Ureter (tissue), 1 donor: ENCODE data around the gene C1RL. TPM values are rescaled to one million over a fixed set of nuclear protein-coding genes. Genes with fewer than 3 reads are reported as not detected.
"Not testable (repeated sequence)": the region's sequence is repeated elsewhere in the genome, so short reads cannot be mapped to it uniquely, and the experiment has no call there.

Experiments
- DNase-seq: peaks from one replicate; pipeline ENCODE4 v3.0.0-alpha.2; 2020; ENCODE audit warnings: low spot score
- total RNA-seq: library from RNA; stranded (reverse); gene quantifications from one replicate; pipeline ENCODE4 v1.2.4, GENCODE V29; 2023
- donor health status: DM: yes; HTN: yes; CAD: no.

The C1RL gene
- total RNA-seq, 1 donor from 2014 or later, result 110 TPM

DNA sequence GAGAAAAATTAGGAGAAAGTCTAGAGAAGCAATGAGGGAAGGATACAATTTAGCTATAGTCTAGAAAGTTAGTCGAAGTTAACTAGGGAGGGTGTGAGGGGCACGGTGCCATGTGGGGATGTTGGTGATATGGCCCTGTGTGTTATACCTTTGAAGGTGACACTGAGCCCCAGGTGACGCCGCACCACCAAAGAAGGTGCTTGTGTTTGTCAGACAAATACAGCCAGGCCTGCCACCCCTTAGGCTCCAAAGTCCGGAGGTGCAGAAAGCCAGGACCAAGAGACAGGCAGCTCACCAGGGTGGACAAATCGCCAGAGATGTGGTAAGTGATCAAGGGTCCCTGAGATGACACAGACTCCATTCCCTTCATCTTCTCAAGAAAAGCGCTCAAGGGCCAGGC lies 47.4 kb downstream of the C1RL start:
- DNase-seq, result no peak

GRCh38 chr12:7061138-7061537 lies 47.9 kb downstream of the C1RL start:
- DNase-seq, result no peak

DNA sequence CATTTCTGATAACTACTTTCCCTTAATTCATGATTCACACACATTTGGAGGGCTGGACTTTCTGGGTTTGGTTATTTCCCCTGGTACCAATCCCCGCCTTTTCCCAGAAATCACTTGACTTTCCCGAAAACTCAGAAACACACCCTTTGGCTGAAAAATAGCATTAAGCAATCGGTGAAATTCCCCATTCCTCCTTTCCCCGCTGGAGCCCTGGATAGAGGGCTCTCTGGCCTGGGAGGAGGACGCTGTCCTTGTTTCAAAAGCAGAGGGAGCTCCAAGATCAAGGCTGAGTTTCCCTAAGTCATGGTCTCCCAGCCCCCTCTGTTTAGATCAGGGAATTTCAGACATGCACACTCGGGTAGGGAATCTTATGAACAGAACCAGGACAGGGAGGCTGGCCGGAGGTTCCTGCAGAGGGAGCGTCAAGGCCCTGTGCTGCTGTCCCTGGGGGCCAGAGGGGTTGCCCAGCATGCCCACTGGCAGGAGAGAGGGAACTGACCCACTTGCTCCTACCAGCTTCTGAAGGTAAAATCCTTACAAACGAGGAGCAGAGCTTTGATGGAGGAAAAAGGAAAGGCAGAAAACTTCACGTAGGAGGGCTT lies 48.6 kb downstream of the C1RL start, which contains the start of gene C1S:
C1S (plus strand) TSS at position 366 of the 602 bp plus-strand sequence. CDS start 1,195 bp downstream, outside the sequence.
- peak; percentile 85 for DNase-seq

DNA sequence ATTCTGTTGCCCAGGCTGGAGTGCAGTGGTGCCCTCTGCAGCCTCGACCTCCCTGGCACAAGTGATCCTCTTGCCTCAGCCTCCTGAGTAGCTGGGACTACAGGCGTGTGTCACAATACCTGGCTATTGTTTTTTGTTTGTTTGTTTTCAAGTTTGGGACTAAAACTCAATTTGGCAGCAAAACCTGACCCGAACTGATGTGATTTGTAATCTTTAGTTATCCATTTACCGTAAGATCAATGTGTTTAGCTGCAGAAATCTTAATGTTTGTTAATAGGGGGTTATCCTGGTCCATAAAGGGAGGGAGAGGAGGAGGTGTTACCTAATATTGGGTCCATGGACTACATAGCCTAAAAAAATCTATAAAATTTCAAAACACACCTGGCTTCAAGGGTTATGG lies 49.2 kb downstream of the C1RL start:
- DNase-seq, result no peak

GRCh38 chr12:7058850-7059395 lies 50.1 kb downstream of the C1RL start:
- no peak for DNase-seq

DNA sequence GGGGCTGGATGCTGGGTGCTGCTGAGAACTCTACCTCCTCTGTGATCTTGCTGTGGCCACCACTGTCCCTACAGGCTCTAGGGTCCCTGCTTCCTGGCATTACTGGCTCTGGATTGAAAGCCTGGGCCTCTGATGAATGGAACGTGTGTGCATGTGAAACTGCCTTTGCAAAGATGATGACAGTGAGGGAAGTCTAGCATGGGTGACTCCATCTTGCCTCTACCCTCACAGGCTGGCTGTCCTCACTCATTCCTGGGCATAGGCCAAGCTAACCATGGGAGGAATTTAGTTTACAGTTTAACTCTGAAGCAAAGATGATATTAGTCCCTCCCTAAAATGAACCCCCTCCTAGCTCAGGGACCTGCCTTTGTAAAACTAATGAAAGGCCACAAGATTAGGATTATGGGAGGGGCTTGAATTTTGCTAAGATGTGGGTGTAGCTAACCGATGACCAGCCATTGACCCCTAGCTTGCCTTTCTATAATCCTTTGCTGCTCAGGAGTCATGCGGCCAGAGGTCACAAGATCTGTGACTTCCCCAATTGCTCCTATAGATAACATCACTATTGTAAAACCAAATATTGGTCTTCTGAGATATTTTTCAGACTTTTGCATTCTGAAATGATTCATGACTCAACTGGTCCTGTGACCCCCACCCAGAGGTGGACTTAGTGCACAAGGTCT lies 50.7 kb downstream of the C1RL start:
- DNase-seq, result no peak

DNA sequence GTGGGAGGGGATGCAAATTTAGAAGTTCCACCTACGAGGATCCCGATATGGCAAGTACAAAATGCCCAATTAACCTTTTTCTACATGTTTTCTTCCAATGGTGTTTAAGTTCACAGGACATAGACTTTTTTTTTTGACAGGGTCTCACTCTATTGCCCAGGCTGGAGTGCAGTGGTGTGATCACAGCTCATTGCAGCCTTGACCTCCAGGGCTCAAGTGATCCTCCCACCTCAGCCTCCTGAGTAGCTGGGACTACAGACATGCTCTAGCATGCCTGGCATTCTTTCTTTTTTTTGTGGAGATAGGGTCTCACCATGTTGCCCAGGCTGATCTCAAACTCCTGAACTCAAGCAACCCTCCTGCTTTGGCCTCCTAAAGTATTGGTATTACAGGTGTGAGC lies 53.3 kb downstream of the C1RL start:
- DNase-seq, result not testable (repeated sequence)

DNA sequence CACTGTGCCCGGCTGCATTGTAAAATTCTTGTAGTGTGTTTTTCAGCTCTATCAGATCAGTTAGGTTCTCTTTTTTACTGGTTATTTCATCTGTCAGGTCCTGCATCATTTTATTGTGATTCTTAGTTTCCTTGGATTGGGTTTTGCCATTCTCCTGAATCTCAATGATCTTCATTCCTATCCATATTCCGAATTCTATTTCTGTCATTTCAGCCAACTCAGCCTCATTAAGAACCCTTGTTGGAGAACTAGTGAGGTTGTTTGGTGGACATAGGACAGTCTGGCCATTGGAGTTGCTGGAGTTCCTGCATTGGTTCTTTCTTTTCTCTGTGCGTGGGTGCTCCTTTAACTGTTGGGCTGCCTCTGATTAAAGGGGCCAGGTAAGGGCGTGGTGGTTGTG lies 54.1 kb downstream of the C1RL start:
- DNase-seq, result no peak

- not testable (repeated sequence) for DNase-seq
Measured at GRCh38 chr12:7049973-7050372, 59.0 kb downstream of the C1RL start.

DNA sequence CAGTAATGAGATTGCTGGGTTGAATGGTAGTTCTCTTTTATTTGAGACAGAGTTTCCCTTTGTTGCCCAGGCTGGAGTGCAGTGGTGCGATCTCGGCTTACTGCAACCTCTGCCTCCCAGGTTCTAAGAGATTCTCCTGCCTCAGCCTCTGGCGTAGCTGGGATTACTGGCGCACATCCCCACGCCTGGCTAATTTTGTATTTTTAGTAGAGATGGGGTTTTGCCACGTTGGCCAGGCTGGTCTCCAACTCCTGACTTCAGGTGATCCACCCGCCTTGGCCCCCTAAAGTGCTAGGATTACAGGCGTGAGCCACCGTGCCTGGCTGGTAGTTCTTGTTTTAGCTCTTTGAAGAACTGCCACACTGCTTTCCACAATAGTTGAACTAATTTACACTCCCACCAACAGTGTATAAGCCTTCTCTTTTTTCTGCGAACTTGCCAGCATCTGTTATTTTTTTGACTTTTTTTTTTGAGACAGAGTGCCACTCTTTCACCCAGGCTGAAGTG lies 59.5 kb downstream of the C1RL start:
- not testable (repeated sequence) for DNase-seq

GRCh38 chr12:7047306-7047705 lies 61.7 kb downstream of the C1RL start:
- no peak for DNase-seq

- DNase-seq, result no peak
Measured at GRCh38 chr12:7046383-7047105, 62.5 kb downstream of the C1RL start.

DNA sequence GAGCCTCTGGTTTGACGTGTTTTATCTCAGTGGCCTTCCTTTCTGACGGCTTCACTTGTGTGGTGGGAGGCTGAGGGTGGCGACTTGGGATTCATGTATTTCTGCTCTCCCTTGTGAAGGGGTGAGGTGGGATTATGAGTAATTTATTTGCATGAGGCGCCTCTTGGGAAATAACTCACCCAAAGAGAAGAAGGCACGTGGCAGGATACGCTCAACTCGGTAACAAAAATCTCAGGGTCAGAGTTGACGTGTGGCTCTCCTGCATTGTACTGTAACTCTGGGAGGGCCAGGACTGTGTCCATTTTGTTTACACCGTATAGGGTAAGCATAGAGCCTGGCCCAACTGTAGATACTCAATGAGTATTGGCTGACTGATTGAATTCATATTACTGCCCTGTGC lies 63.1 kb downstream of the C1RL start:
- DNase-seq, result no peak

Other genes starting within 250 kb of the C1RL start
- 418 TPM for gene TPI1, start 241.7 kb downstream of the C1RL start, total RNA-seq
- 9.9 TPM for gene SPSB2, start 235.9 kb downstream of the C1RL start, total RNA-seq
- gene LRRC23, start 204.4 kb downstream of the C1RL start, total RNA-seq, result 13.5 TPM
- gene ENO2, start 194.6 kb downstream of the C1RL start, total RNA-seq, result 29.6 TPM
- gene ATN1, start 181.3 kb downstream of the C1RL start, total RNA-seq, result 112 TPM
- not detected for gene RNU7-1, start 165.4 kb downstream of the C1RL start, total RNA-seq
- 172 TPM for gene C12orf57, start 165.2 kb downstream of the C1RL start, total RNA-seq
- gene PTPN6, start 157.9 kb downstream of the C1RL start, total RNA-seq, result 40.4 TPM
- 221 TPM for gene PHB2, start 138.6 kb downstream of the C1RL start, total RNA-seq
- gene EMG1, start 138.3 kb downstream of the C1RL start, total RNA-seq, result 68.0 TPM
- gene LPCAT3, start 90.7 kb downstream of the C1RL start, total RNA-seq, result 95.9 TPM
- 293 TPM for gene C1S, start 48.5 kb downstream of the C1RL start, total RNA-seq
- 455 TPM for gene C1R, start 16.8 kb downstream of the C1RL start, total RNA-seq
- 7.5 TPM for gene RBP5, start 19.7 kb upstream of the C1RL start, total RNA-seq
- 48.2 TPM for gene CLSTN3, start 21.2 kb upstream of the C1RL start, total RNA-seq
- 36.7 TPM for gene PEX5, start 80.5 kb upstream of the C1RL start, total RNA-seq
- not detected for gene ACSM4, start 194.9 kb upstream of the C1RL start, total RNA-seq